ENCODE results near the gene GEMIN5. TPM values are rescaled to one million over a fixed set of nuclear protein-coding genes. Genes with fewer than 3 reads are reported as not detected.

The GEMIN5 gene
- total and polyA plus RNA-seq, 2 of the 8 experiments (the other 6 are each of a cell fraction or from before 2014, with no cell fraction given): 12.8 to 47.0 TPM

DNA sequence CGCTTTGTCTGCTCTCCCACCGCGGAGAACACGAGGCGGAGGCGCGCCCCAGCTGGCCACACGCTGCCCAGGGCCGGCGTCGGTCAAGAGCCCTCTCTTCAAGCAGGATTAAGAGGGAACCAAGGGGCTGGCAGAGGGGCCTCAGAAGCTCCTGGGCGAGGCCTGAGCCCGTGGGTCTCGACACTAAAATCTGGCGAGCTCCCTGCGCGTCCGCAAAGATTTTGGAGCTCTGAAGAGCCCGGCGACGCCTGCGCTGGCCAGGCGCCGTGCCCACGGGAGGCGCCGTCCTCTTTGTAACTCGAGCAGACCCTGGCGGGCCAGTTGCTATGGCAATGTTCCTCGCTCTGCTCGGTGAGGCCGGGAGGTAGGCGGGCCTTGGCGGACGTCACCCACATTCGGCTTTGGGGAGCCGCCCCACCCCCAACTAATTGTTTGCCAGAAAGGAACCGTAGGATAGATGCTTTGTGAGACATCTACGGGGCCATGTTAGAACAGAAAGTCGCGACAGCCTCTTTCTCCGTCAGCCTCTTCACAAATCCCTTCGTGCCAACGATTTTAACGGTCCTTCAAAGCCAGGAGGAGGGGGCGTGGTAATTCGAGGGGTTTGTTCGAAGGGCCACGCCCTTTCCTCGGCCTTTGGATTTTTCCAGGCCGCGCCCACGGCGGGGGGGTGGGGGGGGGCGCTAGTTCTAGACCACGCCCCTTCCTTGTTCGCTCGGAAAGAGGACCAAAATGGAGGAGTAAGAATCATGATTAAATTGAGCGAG is 80.3 kb downstream of the GEMIN5 start:
- H2BK120ac ChIP-seq (replicated peaks; ENCODE audit: low read depth, low read length): peak overlapping the region; percentile 88
- peak overlapping the region; percentile 98 for H2BK5ac ChIP-seq (ENCODE audit: low read depth, low read length)
- H3K14ac ChIP-seq (ENCODE audit: insufficient read length): no peak overlapping the region
- peak overlapping the region; percentile 83 to 92 for H3K4me2 ChIP-seq (ENCODE audit: insufficient read depth in 1 of 2, low read depth in 2 of 2, low read length in 2 of 2)
- no peak overlapping the region for H2AK5ac ChIP-seq (ENCODE audit: low read depth, low read length)
- peak overlapping the region; percentile 97 for H3K4ac ChIP-seq (replicated peaks; ENCODE audit: insufficient read length, low read depth, low read length)
- H3K23me2 ChIP-seq (ENCODE audit: low read depth, low read length): peaks cover 7% of the 10 kb centered on the region
- ChIA-PET POLR2A (ENCODE audit: partially characterized antibody) (interaction anchor here (0.6 to 2.4 kb wide), 37 partner anchors 7 to 374 kb away, joined by 3 to 21 read pairs (median 4); partner anchors contain the start of genes FAXDC2 and GEMIN5), CTCF (ENCODE audit: partially characterized antibody) (interaction anchor here (0.9 to 1.9 kb wide), 9 partner anchors 14 to 227 kb away, joined by 3 to 4 read pairs (median 4); no protein-coding TSS in a partner anchor)
- peak overlapping the region; percentile 97 for H4K91ac ChIP-seq (replicated peaks; ENCODE audit: insufficient read length, low read length)
- peak; percentile 79 to 93 for DNase-seq (ENCODE audit: low read depth in 1 of 2, low spot score in 2 of 2)
- peak overlapping the region; percentile 43; the same call in 1 of the 2 replicates for H2BK12ac ChIP-seq (ENCODE audit: low read depth, low read length)
- H4K20me1 ChIP-seq (replicated peaks in 1 of 2; ENCODE audit: control insufficient read depth in 1 of 2, insufficient read depth in 2 of 2, low read length in 2 of 2): peaks cover 0 to 3% of the 10 kb centered on the region in 2 experiments
- H3K27me3 ChIP-seq (replicated peaks in 1 of 4; ENCODE audit: control insufficient read depth in 3 of 4, extremely low read depth in 1 of 4, insufficient read depth in 3 of 4, low read length in 3 of 4): no peaks in the 10 kb centered on the region
- H3K9ac ChIP-seq (replicated peaks in 1 of 4; ENCODE audit: extremely low read depth in 1 of 4, low read depth in 3 of 4, low read length in 3 of 4): peak overlapping the region; percentile 93 to 98 (median 95)
- H3K23ac ChIP-seq (ENCODE audit: insufficient read length): no peak overlapping the region
- H3K4me3 ChIP-seq (ENCODE audit: extremely low read depth in 1 of 4, insufficient read depth in 2 of 4, low read depth in 3 of 4, low read length in 4 of 4): peak overlapping the region; percentile 55 to 98 (median 72)
- 2% methylated on average over 53 of the region's 59 CpGs; no CpG with 5 or more reads in 1 of the 2 experiments for WGBS, 2 experiments (ENCODE audit: extremely low coverage in 1 of 2, insufficient coverage in 1 of 2, insufficient read length in 1 of 2, insufficient replicate concordance in 2 of 2, low coverage in 1 of 2, low lambda C conversion rate in 2 of 2, missing lambda C conversion rate in 1 of 2)
- H3K79me1 ChIP-seq (ENCODE audit: low read depth, low read length): peaks cover 5% of the 10 kb centered on the region; the same call in 1 of the 2 replicates
- H2BK15ac ChIP-seq (ENCODE audit: low read length): 0 out of 2 replicates have a peak overlapping the region, but pooled peaks have one; percentile 81
- no peaks in the 10 kb centered on the region for H3K9me3 ChIP-seq (ENCODE audit: insufficient read depth in 2 of 2, low read depth in 1 of 2, low read length in 1 of 2)
- peak overlapping the region; percentile 100 for H4K8ac ChIP-seq (ENCODE audit: extremely low read depth, insufficient read depth, low read length)
- H2AFZ ChIP-seq (ENCODE audit: low read length): peak overlapping the region; percentile 89; the same call in 1 of the 2 replicates
- no peak overlapping the region for H2BK20ac ChIP-seq (ENCODE audit: low read length)
- H3K36me3 ChIP-seq (ENCODE audit: control insufficient read depth in 2 of 4, insufficient read depth in 4 of 4, low read length in 3 of 4): no peaks in the 10 kb centered on the region
- no peak for FAIRE-seq
- H3K79me2 ChIP-seq (ENCODE audit: control insufficient read depth in 1 of 2, insufficient read depth in 2 of 2, low read length in 2 of 2): peaks cover 18 to 40% of the 10 kb centered on the region in 2 experiments
- peak overlapping the region; percentile 94 for H3K56ac ChIP-seq (replicated peaks; ENCODE audit: insufficient read length, low read depth, low read length)
- H3K4me1 ChIP-seq (replicated peaks in 1 of 4; ENCODE audit: control insufficient read depth in 3 of 4, insufficient read depth in 4 of 4, low read length in 3 of 4): peaks cover 0 to 9% (median 5%) of the 10 kb centered on the region in 4 experiments; a peak in 6 of 7 replicates
- H3K18ac ChIP-seq (ENCODE audit: extremely low read depth, low read length): peak overlapping the region; percentile 97; the same call in 1 of the 2 replicates
- H4K5ac ChIP-seq (ENCODE audit: insufficient read length, low read depth, low read length): peak overlapping the region; percentile 98
- peak overlapping the region; percentile 98 for H3K27ac ChIP-seq (ENCODE audit: low read depth, low read length)
- TF ChIP-seq RXRA (IDR thresholded peaks at IDR 0.05; ENCODE audit: insufficient read depth, low read depth, low read length): no peak
- peak; percentile 83; the same call in 1 of the 2 replicates for TF ChIP-seq POLR2AphosphoS5 (IDR thresholded peaks at IDR 0.05; ENCODE audit: low read depth, low read length)
- TF ChIP-seq E2F6 (IDR thresholded peaks at IDR 0.05): peak; percentile 79
- no peak for TF ChIP-seq TAF7 (optimal IDR thresholded peaks at IDR 0.05; ENCODE audit: borderline replicate concordance, low read depth, low read length)
- peak; percentile 16 for TF ChIP-seq SAP30 (IDR thresholded peaks at IDR 0.05; ENCODE audit: insufficient read depth, insufficient replicate concordance, low read length)
- TF ChIP-seq MAFK (IDR thresholded peaks at IDR 0.05; ENCODE audit: low read depth, low read length): no peak
- no peak for TF ChIP-seq RNF2 (IDR thresholded peaks at IDR 0.05; ENCODE audit: borderline replicate concordance, low read depth, low read length, missing control alignments, poor library complexity, severe bottlenecking)
- TF ChIP-seq EGR1 (IDR thresholded peaks at IDR 0.05; ENCODE audit: borderline replicate concordance, low read depth, low read length): no peak
- TF ChIP-seq HDAC2 (IDR thresholded peaks at IDR 0.05; ENCODE audit: borderline replicate concordance in 1 of 2, low read depth in 2 of 2, low read length in 2 of 2): peak in 1 of 2 experiments; percentile 73; a peak in 3 of 4 replicates

All from H1 (cell line).